Thyroid gland (tissue), 4 donors: ENCODE results near the gene CALB2.
A peak's percentile ranks its signal among the peaks of the same experiment; 100 is the strongest.

Source experiments
- CTCF ChIP-seq, 6 experiments: fragments of 200-600 bp in 3 of 6; fragments of 450-650 bp in 3 of 6; sonication (generic) in 3 of 6; IDR thresholded peaks; one replicate each; pipeline ENCODE4 v1.5.1; 2016 to 2019; ENCODE audit warnings: antibody characterized with exemption in 6 of 6, mild to moderate bottlenecking in 2 of 6, inconsistent platforms in 1 of 6, moderate library complexity in 1 of 6
- POLR2A ChIP-seq, 2 donors: fragments of 450-650 bp; IDR thresholded peaks; one replicate each; pipeline ENCODE4 v1.6.1; 2017; ENCODE audit warnings: antibody characterized with exemption in 2 of 2, mild to moderate bottlenecking in 2 of 2, moderate library complexity in 1 of 2

GRCh38 chr16:71367241-71367976 lies 8.9 kb downstream of the CALB2 start:
- TF ChIP-seq CTCF (IDR thresholded peaks at IDR 0.05) = peak in 2 of 6 experiments; percentile 11 to 26
- TF ChIP-seq POLR2A (IDR thresholded peaks at IDR 0.05) = no peak
